Hindlimb muscle (tissue), 1 donor: ENCODE results near the gene CIB2. TPM values are rescaled to one million over a fixed set of nuclear protein-coding genes. Genes with fewer than 3 reads are reported as not detected.

ENCODE experiments used
- DNase-seq: peaks from one replicate; pipeline ENCODE4 v3.0.0-alpha.2; 2013
- polyA plus RNA-seq: library from polyadenylated mRNA; unstranded; fragments of 120-200 nt; gene quantifications from one replicate; pipeline ENCODE4 v1.2.1, GENCODE V29; 2013; ENCODE audit not compliant: insufficient read length

The CIB2 gene
- polyA plus RNA-seq, 1 donor = 11.5 TPM

GRCh38 chr15:78105476-78106241 is 25.6 kb downstream of the CIB2 start:
- no peak for DNase-seq

GRCh38 chr15:78104566-78105475 is 26.4 kb downstream of the CIB2 start:
- no peak for DNase-seq

GRCh38 chr15:78104119-78104479 is 27.1 kb downstream of the CIB2 start:
- DNase-seq = no peak

- no peak for DNase-seq
Observed at GRCh38 chr15:78103406-78104118, 27.7 kb downstream of the CIB2 start.

GRCh38 chr15:78102741-78103140 is 28.5 kb downstream of the CIB2 start:
- no peak for DNase-seq

GRCh38 chr15:78102211-78102610 is 29.0 kb downstream of the CIB2 start:
- DNase-seq = no peak

- no peak for DNase-seq
Observed at GRCh38 chr15:78101423-78102105, 29.7 kb downstream of the CIB2 start.

- no peak for DNase-seq
Observed at GRCh38 chr15:78100886-78101285, 30.4 kb downstream of the CIB2 start.

GRCh38 chr15:78098131-78098755 is 33.0 kb downstream of the CIB2 start:
- DNase-seq = no peak

GRCh38 chr15:78097667-78098066 is 33.6 kb downstream of the CIB2 start:
- DNase-seq = no peak

GRCh38 chr15:78093242-78094020 is 37.8 kb downstream of the CIB2 start:
- DNase-seq = peak; percentile 45

- no peak for DNase-seq
Observed at GRCh38 chr15:78092261-78093041, 38.8 kb downstream of the CIB2 start, which contains the start of gene SH2D7. Gene SH2D7, plus strand, starts transcription at chr15:78092561. Its CDS starts 24 bp downstream, at chr15:78092585.

GRCh38 chr15:78090422-78091063 is 40.7 kb downstream of the CIB2 start:
- DNase-seq = no peak

- no peak for DNase-seq
Observed at GRCh38 chr15:78088773-78089080, 42.5 kb downstream of the CIB2 start.

- no peak for DNase-seq
Observed at GRCh38 chr15:78087951-78088772, 43.1 kb downstream of the CIB2 start.

GRCh38 chr15:78085928-78086327 is 45.3 kb downstream of the CIB2 start:
- DNase-seq = no peak

GRCh38 chr15:78084449-78084750 is 46.8 kb downstream of the CIB2 start:
- DNase-seq = no peak

- DNase-seq = no peak
Observed at GRCh38 chr15:78083687-78084448, 47.4 kb downstream of the CIB2 start.
